K562 (cell line): Measurements from ENCODE around the gene CEBPA. TPM values are rescaled to one million over a fixed set of nuclear protein-coding genes. Genes with fewer than 3 reads are reported as not detected.

Experiments used
- ATAC-seq: fragments of 200-7000 bp; cut with Tn5 transposase; 3 replicates; pipeline ENCODE4 v1.9.1; 2020; ENCODE audit warnings: moderate library complexity
- BruUV-seq: library from RNA; stranded (reverse); fragments of 400-500 nt; replicated peaks from 2 replicates; lab custom pipeline; 2021; lab: Mats Ljungman, UMichigan
- CTCF ChIA-PET: fragments of 300-600 bp; formaldehyde crosslinking; extraction: SDS; loops from one replicate; lab custom pipeline; 2021; ENCODE audit warnings: low intra/inter-chr PET ratio; lab: Yijun Ruan, JAX
- POLR2A ChIA-PET: fragments of 300-600, 350-650 bp; sonication (Branson Sonifier 250); formaldehyde crosslinking; extraction: SDS; loops from one replicate; lab custom pipeline; 2021; ENCODE audit warnings: antibody characterized with exemption, inconsistent platforms; lab: Yijun Ruan, JAX
- DNase-seq, 4 experiments: peaks; one replicate each; pipeline versions ENCODE4 v3.0.0 to v3.0.0-alpha.2; 2011 to 2018; ENCODE audit warnings: low spot score in 3 of 4, mixed read lengths in 3 of 4; ENCODE audit errors: extremely low read depth in 1 of 4
- FAIRE-seq: peaks from 2 replicates; lab custom pipeline; 2011; peaks lifted over from hg19 to GRCh38; lab: Jason Lieb, UNC
- H2AFZ ChIP-seq: 2 replicates; pipeline ENCODE4 v1.6.0; 2011; ENCODE audit warnings: low read depth, low read length, control low read depth, inconsistent platforms
- H3K27ac ChIP-seq: fragments of 200-600 bp; 3 replicates; pipeline ENCODE4 v1.8.0; 2011; ENCODE audit warnings: low read depth, mild to moderate bottlenecking, control low read depth, inconsistent platforms, low read length, moderate library complexity, mixed read lengths; ENCODE audit errors: extremely low read depth
- H3K27me3 ChIP-seq, 2 experiments: fragments of 300-600 bp in 1 of 2; 2 replicates in 1 of 2; 3 replicates in 1 of 2; pipeline versions ENCODE4 v1.6.0 to v1.8.0; 2011; ENCODE audit warnings: inconsistent platforms in 2 of 2, low read length in 2 of 2, mild to moderate bottlenecking in 1 of 2, mixed read lengths in 1 of 2, moderate library complexity in 1 of 2; ENCODE audit not compliant: control insufficient read depth in 2 of 2, insufficient read depth in 2 of 2
- H3K36me3 ChIP-seq: fragments of 300-600 bp; 3 replicates; pipeline ENCODE4 v1.8.0; 2011; ENCODE audit warnings: mild to moderate bottlenecking, low read length, inconsistent platforms; ENCODE audit not compliant: control insufficient read depth, insufficient read depth
- H3K4me1 ChIP-seq, 2 experiments: fragments of 200-600 bp in 1 of 2; replicated peaks in 1 of 2; 2 replicates in 1 of 2; 3 replicates in 1 of 2; pipeline versions ENCODE4 v1.5.1 to v1.8.0; 2011; ENCODE audit warnings: inconsistent platforms in 2 of 2, low read length in 2 of 2, mild to moderate bottlenecking in 1 of 2, mixed read lengths in 1 of 2, moderate library complexity in 1 of 2; ENCODE audit not compliant: control insufficient read depth in 2 of 2, insufficient read depth in 2 of 2
- H3K4me2 ChIP-seq: 2 replicates; pipeline ENCODE4 v1.6.1; 2011; ENCODE audit warnings: low read length, control low read depth, inconsistent platforms, mixed read lengths; ENCODE audit not compliant: insufficient read depth
- H3K4me3 ChIP-seq: fragments of 200-600 bp; sonication (generic), shearing (Covaris generic); 2 replicates; pipeline ENCODE4 v1.5.1; 2016; ENCODE audit warnings: control low read depth, inconsistent platforms
- H3K79me2 ChIP-seq: fragments of 200-600 bp; 3 replicates; pipeline ENCODE4 v1.8.0; 2011; ENCODE audit warnings: low read length, inconsistent platforms; ENCODE audit not compliant: control insufficient read depth, insufficient read depth
- H3K9ac ChIP-seq, 2 experiments: 2 replicates each; pipeline versions ENCODE4 v1.6.0 to v1.6.1; 2011; ENCODE audit warnings: low read depth in 2 of 2, low read length in 2 of 2, control low read depth in 1 of 2, inconsistent platforms in 1 of 2, mild to moderate bottlenecking in 1 of 2, mixed read lengths in 1 of 2; ENCODE audit not compliant: insufficient read depth in 1 of 2
- H3K9me1 ChIP-seq: one replicate; pipeline ENCODE4 v1.6.0; 2011; ENCODE audit warnings: inconsistent platforms, mild to moderate bottlenecking, low read length, moderate library complexity; ENCODE audit not compliant: control insufficient read depth, insufficient read depth
- H3K9me3 ChIP-seq: replicated peaks from 2 replicates; pipeline ENCODE4 v1.5.1; 2011; ENCODE audit warnings: low read depth, low read length, inconsistent platforms; ENCODE audit not compliant: control insufficient read depth, insufficient read depth
- H4K20me1 ChIP-seq: replicated peaks from 2 replicates; pipeline ENCODE4 v1.6.1; 2011; ENCODE audit warnings: low read length, inconsistent platforms, mixed read lengths; ENCODE audit not compliant: control insufficient read depth, insufficient read depth
- ARNT ChIP-seq, 2 experiments: fragments of 450-650 bp; IDR thresholded peaks; 2 replicates each; pipeline ENCODE4 v1.6.1; 2016; ENCODE audit warnings: mild to moderate bottlenecking in 1 of 2
- EGR1 ChIP-seq: fragments of 450-650 bp; conservative IDR thresholded peaks from 2 replicates; pipeline ENCODE4 v1.6.1; 2017; ENCODE audit warnings: mild to moderate bottlenecking
- ELK3 ChIP-seq: fragments of 450-650 bp; formaldehyde crosslinking; IDR thresholded peaks from 2 replicates; pipeline ENCODE4 v1.4.0; 2020; ENCODE audit warnings: mild to moderate bottlenecking
- HBP1 ChIP-seq: fragments of 450-650 bp; formaldehyde crosslinking; IDR thresholded peaks from 2 replicates; pipeline ENCODE4 v1.4.0; 2022; ENCODE audit warnings: missing genetic modification characterization
- HINFP ChIP-seq: fragments of 450-650 bp; conservative IDR thresholded peaks from 2 replicates; pipeline ENCODE4 v1.6.1; 2016; ENCODE audit warnings: missing genetic modification characterization, low read depth, mild to moderate bottlenecking, control low read depth, missing compliant biosample characterization
- NFE2L1 ChIP-seq: fragments of 450-650 bp; IDR thresholded peaks from 2 replicates; pipeline ENCODE4 v1.6.1; 2016; ENCODE audit warnings: missing genetic modification characterization, low read depth, mild to moderate bottlenecking, missing compliant biosample characterization, moderate library complexity, borderline replicate concordance
- SETDB1 ChIP-seq: IDR thresholded peaks from one replicate; pipeline ENCODE4 v1.6.1; 2012; ENCODE audit warnings: low read length, control low read depth, inconsistent platforms
- TFAM ChIP-seq: fragments of 250-450 bp; sonication (Bioruptor Pico); conservative IDR thresholded peaks from 2 replicates; pipeline ENCODE4 v1.5.0; 2021; ENCODE audit warnings: mild to moderate bottlenecking, moderate library complexity
- WGBS: fragments of 100-300 bp; shearing (Covaris generic); methylation state at CpG from one replicate; pipeline ENCODE4 v1.1.6; 2016; ENCODE audit warnings: low coverage, mixed read lengths; ENCODE audit not compliant: insufficient coverage; ENCODE audit errors: missing lambda C conversion rate; 5-methylcytosine and 5-hydroxymethylcytosine counted together
- in situ Hi-C: fragments of 300-500 bp; cut with MboI; formaldehyde crosslinking; loops from 4 replicates; pipeline ENCODE4 v1.15.0; 2018; ENCODE audit warnings: inconsistent platforms, mixed read lengths
- intact Hi-C: fragments of 100-400 bp; cut with micrococcal nuclease; formaldehyde crosslinking; loops from 2 replicates; pipeline ENCODE4 v1.14.2; 2022
- polyA plus RNA-seq, 8 experiments: library from polyadenylated mRNA; depleted of rRNA in 4 of 8; stranded (reverse) in 5 of 8; unstranded in 3 of 8; fragments of >200 nt; fragmentation: Nextera tagmentation in 2 of 8; fragmentation: Illumina TruSeq in 1 of 8; extraction: Ambion mirVana in 2 of 8; extraction: Trizol in 1 of 8; gene quantifications; 2 replicates each; pipeline versions ENCODE4 v1.2.1 to v1.2.3, GENCODE V29; 2011 to 2014; ENCODE audit warnings: inconsistent platforms in 1 of 8, missing spikeins in 1 of 8
- total RNA-seq, 7 experiments: library from RNA; depleted of rRNA in 6 of 7; stranded (reverse); fragments of >200 nt in 6 of 7; fragmentation: Illumina TruSeq in 2 of 7; extraction: Trizol in 2 of 7; gene quantifications; 2 replicates each; pipeline versions ENCODE4 v1.2.1 to v1.2.3, GENCODE V29; 2011 to 2021; ENCODE audit warnings: low replicate concordance in 1 of 7
- TF ChIP-seq, protein P1 (sequence below): fragments of 250-450 bp; sonication (Bioruptor Pico); IDR thresholded peaks from 2 replicates; pipeline ENCODE4 v1.5.0; 2021

CEBPA gene
- total and polyA plus RNA-seq, 9 of the 15 experiments (the other 6 are each of a cell fraction or from before 2014, with no cell fraction given) = 0.03 to 0.59 (median 0.15) TPM; not detected in 2

DNA sequence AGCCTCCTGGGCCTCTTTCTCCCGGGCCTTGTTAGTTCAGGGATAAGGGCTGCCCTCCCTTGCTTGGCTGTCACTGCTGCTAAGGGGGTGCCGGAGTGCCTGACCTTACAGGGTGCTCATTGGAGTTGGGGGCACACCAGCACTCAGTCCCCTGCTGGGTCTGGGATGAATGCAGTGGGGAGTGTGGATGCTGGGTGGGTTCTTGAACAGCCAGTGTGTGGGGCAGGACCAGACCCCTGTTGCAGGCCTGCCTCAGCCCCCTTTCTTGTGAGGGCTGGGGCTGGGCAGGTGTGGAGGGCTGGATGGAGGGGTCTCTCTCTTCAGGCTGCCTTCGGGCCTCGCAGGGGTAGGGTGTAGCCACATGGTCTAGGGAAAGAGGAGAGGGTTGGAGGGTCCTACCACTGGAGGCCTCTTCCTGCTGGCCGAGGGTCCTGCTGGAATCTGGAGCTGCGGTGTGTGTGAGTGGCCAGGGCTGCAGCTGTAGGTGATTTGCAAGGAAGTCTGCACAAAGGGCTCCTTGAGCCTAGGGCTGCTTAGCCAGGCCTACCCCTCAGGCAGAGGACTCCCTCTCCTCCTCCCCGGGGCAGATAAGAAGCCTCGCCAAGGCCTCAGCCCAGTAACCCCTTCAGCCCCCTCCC lies 3.2 kb downstream of the CEBPA start:
- Histone ChIP-seq H4K20me1 (peaks cover 8% of the 10 kb centered on the region; the same call in 1 of the 2 replicates), H3K4me1 (peaks cover 3 to 36% of the 10 kb centered on the region in 2 experiments; a peak in 3 of 5 replicates), H3K27ac (no peak overlapping the region), H3K4me2 (no peak overlapping the region), H3K9me3 (no peaks in the 10 kb centered on the region), H3K9me1 (no peaks in the 10 kb centered on the region), H2AFZ (no peak overlapping the region), H3K36me3 (no peaks in the 10 kb centered on the region), H3K4me3 (no peak overlapping the region), H3K27me3 (peaks cover 12 to 59% of the 10 kb centered on the region in 2 experiments; a peak in 3 of 5 replicates), H3K79me2 (no peaks in the 10 kb centered on the region), H3K9ac (no peak overlapping the region)
- intact Hi-C loops (no loop called here), in situ Hi-C loops (no loop called here)
- FAIRE-seq = no peak
- ChIA-PET POLR2A (interaction anchor here (0.6 to 2.5 kb wide), 4 partner anchors 11 to 75 kb away, joined by 3 to 14 read pairs (median 4); partner anchors contain the start of gene CEBPG), CTCF (no interaction called here)
- WGBS = 8% methylated on average over 7 of the region's 8 CpGs
- BruUV-seq = no TSS peak
- no peak for ATAC-seq
- DNase-seq = no peak
- TF ChIP-seq ELK3 (CRISPR knock-in tag) = no peak
- TF ChIP-seq HBP1 (CRISPR knock-in tag) = no peak
- TF ChIP-seq EGR1 = no peak
- TF ChIP-seq, protein P1, sequence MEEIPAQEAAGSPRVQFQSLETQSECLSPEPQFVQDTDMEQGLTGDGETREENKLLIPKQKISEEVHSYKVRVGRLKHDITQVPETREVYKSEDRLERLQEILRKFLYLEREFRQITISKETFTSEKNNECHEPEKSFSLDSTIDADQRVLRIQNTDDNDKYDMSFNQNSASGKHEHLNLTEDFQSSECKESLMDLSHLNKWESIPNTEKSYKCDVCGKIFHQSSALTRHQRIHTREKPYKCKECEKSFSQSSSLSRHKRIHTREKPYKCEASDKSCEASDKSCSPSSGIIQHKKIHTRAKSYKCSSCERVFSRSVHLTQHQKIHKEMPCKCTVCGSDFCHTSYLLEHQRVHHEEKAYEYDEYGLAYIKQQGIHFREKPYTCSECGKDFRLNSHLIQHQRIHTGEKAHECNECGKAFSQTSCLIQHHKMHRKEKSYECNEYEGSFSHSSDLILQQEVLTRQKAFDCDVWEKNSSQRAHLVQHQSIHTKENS = no peak
- TF ChIP-seq SETDB1 = no peak
- no peak for TF ChIP-seq NFE2L1 (tag)
- no peak for TF ChIP-seq ARNT (IDR thresholded peaks at IDR 0.05)
- no peak for TF ChIP-seq HINFP
- TF ChIP-seq TFAM (CRISPR knock-in tag) = no peak
